GM18907 (cell line): ENCODE measurements around the gene RASL11B.

Experiments used
- ATAC-seq: cut with Tn5 transposase; IDR thresholded peaks from one replicate; pipeline ENCODE4 v1.9.1; 2021; ENCODE audit warnings: mild to moderate bottlenecking, moderate library complexity; ENCODE audit not compliant: unreplicated experiment

RASL11B gene

DNA sequence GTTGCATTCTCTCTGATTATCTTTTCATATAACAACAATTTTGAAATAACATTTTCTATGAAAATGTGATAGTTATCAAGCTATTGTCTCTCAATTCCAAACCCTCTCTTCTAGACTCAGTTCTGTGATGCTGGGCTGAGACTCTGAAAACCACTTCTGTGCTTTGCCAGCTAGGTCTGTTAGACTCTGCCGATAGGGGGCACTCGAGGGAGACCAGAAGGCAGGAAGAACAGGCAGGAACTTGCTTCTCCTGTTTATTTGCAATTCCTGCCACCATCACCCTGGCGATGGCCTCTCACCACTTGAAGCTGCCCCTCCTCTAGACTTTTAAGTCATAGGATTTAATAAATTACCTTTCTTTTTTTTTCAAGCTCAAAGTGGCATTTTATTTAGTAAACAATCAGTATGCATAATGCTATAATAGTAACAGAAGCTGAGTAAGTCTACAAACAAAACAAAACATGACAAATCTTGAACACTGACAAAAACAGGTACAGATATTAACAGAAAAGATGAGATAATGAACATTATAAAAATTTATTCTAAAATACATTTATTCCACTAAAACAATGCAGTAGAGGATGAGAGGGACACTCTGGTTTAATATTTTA lies 49.7 kb downstream of the RASL11B start:
- peak; percentile 81 for ATAC-seq

DNA sequence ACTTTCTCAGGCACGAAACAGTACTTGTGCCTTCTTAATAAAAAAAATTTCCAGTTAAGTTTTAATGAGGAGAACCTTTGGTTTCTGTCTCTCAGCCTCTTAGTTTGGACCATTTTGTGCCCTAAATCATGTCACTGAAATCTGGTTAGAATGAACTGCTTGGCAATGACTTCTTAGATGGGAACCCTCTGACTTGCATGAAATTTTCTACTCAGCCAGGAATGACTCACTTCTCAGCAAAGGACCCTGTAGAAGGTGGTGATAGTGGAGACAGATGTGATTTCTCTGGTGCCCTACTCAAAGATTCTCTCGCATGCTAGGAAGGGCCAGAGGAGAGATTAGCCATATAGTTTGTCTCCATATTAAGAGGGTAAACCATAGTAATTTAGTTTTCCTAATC lies 50.5 kb downstream of the RASL11B start:
- ATAC-seq: no peak

DNA sequence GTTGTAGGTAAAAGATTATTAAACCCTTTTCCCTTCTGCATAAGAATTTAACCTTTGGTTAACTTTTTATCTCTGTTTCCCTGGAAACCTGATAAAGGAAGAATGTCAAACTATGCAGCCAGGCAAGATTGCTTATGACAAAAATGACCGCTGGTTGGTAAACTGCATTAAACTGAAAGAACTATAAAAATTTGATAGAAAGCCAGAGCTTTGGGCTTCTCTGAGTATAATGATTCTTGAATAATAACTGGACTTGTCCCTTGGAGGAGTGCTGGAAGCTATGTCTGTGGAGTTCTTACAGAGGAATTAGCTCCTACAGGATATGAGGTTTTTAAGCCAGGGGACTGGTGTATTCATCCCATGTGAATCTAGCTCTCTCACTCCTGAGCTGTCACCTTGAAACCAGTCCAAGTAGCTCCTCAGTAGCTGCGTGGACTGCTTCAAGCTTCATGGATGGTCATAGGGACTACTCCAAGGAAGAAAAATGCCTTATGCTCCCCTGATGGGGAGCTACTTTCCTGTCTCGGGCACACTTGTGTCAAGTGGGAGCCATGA lies 52.0 kb downstream of the RASL11B start:
- ATAC-seq: no peak

DNA sequence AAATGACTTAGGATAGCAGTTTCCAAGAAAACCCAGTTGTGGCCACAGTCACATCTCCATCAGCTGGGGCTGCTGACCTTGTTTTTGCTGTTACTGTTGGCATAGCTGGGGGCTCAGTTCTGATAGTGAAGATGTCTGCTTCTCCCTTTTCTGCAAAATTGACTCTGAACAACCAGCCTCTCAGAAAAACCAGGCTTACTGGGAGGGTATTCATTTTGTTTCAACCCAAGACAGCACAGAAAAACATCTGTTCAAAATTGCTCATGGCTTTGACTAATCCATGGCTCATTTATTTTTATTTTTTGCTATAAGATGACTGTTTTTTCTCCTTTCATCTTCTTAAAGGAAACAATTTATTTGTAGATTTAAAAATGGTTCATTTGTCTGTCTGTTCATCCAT lies 53.1 kb downstream of the RASL11B start:
- no peak for ATAC-seq

DNA sequence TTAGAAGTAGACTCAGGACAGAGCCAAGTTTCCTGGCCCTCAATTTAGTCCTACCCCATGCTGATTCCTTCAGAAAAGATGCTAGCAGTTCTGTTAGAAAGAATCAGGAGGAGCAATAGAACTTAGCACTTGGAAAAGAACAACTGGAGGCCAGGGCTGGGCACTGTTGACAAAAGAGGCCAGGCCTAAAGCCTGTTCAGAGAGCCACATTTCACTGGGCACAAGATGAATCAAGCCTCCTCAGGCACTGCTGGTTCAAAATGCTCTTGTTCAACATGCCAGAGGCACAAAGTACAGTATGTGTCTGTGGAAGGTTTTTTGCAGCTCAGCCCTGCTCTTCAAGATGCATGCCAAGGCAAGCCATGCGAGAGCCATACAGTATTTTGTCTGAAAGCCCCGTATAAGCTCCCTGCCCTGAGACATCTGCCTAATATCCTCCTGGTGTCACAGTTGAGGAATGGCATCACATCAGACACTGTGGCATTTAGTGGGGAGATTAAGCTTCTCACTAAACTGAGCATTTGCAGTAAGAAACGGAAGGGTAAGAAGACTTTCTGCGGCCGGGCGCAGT lies 53.7 kb downstream of the RASL11B start:
- ATAC-seq: no peak
